ENCODE results near the gene SLIT3.

DNA sequence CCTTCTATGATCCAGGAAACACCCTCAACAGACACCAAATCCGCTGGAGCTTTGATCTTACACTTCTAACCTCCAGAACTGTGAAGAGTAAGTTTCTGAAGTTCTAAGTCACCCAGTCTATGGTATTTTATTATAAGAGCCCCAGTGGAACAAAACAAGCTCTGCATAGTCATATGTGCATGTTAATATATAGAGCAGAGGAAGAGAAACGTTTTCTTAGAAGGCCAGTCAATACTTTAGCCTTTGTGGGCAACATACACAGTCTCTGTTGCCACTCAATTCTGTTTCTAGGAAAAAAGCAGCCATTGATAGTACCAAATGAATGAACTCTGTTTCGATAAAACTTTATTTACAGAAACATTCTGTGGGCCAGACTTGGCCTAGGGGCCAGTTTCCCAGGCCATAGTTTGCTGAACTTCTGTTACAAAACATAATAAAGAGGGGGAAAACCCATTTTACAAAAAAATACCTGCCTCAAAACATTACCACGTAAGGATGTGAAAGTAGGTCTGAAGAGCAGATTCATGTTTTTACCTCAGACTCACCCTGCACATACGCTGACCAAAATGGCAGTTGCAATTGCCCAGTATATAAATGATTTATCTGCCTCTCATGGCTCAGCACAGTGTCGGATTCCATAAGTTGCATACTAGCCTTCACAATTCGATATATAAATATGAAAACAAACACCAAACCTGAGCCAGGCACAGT lies 350.5 kb downstream of the SLIT3 start:
- TF ChIP-seq, protein P1, sequence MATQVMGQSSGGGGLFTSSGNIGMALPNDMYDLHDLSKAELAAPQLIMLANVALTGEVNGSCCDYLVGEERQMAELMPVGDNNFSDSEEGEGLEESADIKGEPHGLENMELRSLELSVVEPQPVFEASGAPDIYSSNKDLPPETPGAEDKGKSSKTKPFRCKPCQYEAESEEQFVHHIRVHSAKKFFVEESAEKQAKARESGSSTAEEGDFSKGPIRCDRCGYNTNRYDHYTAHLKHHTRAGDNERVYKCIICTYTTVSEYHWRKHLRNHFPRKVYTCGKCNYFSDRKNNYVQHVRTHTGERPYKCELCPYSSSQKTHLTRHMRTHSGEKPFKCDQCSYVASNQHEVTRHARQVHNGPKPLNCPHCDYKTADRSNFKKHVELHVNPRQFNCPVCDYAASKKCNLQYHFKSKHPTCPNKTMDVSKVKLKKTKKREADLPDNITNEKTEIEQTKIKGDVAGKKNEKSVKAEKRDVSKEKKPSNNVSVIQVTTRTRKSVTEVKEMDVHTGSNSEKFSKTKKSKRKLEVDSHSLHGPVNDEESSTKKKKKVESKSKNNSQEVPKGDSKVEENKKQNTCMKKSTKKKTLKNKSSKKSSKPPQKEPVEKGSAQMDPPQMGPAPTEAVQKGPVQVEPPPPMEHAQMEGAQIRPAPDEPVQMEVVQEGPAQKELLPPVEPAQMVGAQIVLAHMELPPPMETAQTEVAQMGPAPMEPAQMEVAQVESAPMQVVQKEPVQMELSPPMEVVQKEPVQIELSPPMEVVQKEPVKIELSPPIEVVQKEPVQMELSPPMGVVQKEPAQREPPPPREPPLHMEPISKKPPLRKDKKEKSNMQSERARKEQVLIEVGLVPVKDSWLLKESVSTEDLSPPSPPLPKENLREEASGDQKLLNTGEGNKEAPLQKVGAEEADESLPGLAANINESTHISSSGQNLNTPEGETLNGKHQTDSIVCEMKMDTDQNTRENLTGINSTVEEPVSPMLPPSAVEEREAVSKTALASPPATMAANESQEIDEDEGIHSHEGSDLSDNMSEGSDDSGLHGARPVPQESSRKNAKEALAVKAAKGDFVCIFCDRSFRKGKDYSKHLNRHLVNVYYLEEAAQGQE (IDR thresholded peaks at IDR 0.05; ENCODE audit: insufficient replicate concordance, low read depth), result no peak
- TF ChIP-seq, protein P2, sequence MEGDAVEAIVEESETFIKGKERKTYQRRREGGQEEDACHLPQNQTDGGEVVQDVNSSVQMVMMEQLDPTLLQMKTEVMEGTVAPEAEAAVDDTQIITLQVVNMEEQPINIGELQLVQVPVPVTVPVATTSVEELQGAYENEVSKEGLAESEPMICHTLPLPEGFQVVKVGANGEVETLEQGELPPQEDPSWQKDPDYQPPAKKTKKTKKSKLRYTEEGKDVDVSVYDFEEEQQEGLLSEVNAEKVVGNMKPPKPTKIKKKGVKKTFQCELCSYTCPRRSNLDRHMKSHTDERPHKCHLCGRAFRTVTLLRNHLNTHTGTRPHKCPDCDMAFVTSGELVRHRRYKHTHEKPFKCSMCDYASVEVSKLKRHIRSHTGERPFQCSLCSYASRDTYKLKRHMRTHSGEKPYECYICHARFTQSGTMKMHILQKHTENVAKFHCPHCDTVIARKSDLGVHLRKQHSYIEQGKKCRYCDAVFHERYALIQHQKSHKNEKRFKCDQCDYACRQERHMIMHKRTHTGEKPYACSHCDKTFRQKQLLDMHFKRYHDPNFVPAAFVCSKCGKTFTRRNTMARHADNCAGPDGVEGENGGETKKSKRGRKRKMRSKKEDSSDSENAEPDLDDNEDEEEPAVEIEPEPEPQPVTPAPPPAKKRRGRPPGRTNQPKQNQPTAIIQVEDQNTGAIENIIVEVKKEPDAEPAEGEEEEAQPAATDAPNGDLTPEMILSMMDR (IDR thresholded peaks at IDR 0.05; ENCODE audit: insufficient read depth, low read length), result no peak
